Measurements from ENCODE around the gene C6orf120. TPM values are rescaled to one million over a fixed set of nuclear protein-coding genes. Genes with fewer than 3 reads are reported as not detected.

The C6orf120 gene
- total and polyA plus RNA-seq, 9 of the 15 experiments (the other 6 are each of a cell fraction or from before 2014, with no cell fraction given), result 7.7 to 44.9 (median 34.8) TPM

DNA sequence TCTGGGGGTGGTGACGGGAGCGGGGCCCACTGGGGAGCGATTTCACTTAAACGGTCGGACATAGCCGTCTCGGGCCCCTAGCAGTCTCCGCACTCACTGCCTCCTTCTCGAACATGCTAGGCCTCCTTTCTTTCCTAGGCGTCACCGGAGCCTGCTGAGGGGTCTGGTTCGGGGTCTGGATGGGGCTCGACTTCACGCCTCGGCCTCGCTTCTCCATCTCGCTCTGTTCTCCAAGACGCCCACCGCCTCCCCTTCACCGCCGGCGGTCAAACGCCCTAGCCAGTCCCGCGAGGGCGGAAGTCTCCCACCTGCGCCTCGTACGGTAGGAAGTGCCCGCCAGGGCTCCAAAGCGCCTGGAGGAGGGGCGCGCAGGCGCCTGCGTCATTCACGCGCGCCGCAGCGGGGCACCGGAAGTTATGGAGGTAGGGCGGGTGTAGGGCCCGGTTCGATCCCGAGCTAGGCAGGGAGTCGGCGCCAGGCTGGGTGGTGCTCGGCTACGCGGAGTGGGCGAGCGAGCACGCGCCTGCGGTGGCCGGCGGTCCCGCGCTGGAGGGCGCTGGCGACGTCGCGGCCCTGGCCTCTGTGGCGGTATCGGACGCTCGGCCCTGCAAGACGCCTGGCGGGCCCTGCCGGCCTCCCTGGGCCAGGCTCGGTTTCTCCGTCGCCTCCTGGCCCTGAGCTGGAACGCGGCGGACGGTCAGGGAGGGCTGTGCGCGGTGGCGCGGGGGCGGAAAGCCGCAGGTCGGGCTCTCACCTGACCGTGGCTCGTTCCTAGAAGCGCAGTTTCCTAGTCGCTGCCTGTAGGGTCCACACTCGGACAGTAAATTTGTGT, 49.5 kb downstream of the C6orf120 start, which contains the start of the genes DYNLT2 and ERMARD (continued):
- TF ChIP-seq ZNF408 (CRISPR knock-in tag; IDR thresholded peaks at IDR 0.05; ENCODE audit: low read depth), result no peak
- 0 out of 4 replicates have a peak, but pooled peaks of 1 of the 2 experiments have one; percentile 3 for TF ChIP-seq RAD21 (CRISPR knock-in tag; conservative IDR thresholded peaks at IDR 0.05 in 1 of 2, IDR thresholded peaks at IDR 0.05 in 1 of 2)
- peak; percentile 94 for TF ChIP-seq LARP7 (IDR thresholded peaks at IDR 0.05)
- no peak for TF ChIP-seq DNMT1 (IDR thresholded peaks at IDR 0.05)
- TF ChIP-seq, protein P1, sequence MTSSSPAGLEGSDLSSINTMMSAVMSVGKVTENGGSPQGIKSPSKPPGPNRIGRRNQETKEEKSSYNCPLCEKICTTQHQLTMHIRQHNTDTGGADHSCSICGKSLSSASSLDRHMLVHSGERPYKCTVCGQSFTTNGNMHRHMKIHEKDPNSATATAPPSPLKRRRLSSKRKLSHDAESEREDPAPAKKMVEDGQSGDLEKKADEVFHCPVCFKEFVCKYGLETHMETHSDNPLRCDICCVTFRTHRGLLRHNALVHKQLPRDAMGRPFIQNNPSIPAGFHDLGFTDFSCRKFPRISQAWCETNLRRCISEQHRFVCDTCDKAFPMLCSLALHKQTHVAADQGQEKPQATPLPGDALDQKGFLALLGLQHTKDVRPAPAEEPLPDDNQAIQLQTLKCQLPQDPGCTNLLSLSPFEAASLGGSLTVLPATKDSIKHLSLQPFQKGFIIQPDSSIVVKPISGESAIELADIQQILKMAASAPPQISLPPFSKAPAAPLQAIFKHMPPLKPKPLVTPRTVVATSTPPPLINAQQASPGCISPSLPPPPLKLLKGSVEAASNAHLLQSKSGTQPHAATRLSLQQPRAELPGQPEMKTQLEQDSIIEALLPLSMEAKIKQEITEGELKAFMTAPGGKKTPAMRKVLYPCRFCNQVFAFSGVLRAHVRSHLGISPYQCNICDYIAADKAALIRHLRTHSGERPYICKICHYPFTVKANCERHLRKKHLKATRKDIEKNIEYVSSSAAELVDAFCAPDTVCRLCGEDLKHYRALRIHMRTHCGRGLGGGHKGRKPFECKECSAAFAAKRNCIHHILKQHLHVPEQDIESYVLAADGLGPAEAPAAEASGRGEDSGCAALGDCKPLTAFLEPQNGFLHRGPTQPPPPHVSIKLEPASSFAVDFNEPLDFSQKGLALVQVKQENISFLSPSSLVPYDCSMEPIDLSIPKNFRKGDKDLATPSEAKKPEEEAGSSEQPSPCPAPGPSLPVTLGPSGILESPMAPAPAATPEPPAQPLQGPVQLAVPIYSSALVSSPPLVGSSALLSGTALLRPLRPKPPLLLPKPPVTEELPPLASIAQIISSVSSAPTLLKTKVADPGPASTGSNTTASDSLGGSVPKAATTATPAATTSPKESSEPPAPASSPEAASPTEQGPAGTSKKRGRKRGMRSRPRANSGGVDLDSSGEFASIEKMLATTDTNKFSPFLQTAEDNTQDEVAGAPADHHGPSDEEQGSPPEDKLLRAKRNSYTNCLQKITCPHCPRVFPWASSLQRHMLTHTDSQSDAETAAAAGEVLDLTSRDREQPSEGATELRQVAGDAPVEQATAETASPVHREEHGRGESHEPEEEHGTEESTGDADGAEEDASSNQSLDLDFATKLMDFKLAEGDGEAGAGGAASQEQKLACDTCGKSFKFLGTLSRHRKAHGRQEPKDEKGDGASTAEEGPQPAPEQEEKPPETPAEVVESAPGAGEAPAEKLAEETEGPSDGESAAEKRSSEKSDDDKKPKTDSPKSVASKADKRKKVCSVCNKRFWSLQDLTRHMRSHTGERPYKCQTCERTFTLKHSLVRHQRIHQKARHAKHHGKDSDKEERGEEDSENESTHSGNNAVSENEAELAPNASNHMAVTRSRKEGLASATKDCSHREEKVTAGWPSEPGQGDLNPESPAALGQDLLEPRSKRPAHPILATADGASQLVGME (CRISPR knock-in tag; IDR thresholded peaks at IDR 0.05), result 0 out of 2 replicates have a peak, but pooled peaks have one; percentile 33
- TF ChIP-seq GABPA (tag; conservative IDR thresholded peaks at IDR 0.05; ENCODE audit: low read depth), result peak; percentile 97
- TF ChIP-seq, protein P2, sequence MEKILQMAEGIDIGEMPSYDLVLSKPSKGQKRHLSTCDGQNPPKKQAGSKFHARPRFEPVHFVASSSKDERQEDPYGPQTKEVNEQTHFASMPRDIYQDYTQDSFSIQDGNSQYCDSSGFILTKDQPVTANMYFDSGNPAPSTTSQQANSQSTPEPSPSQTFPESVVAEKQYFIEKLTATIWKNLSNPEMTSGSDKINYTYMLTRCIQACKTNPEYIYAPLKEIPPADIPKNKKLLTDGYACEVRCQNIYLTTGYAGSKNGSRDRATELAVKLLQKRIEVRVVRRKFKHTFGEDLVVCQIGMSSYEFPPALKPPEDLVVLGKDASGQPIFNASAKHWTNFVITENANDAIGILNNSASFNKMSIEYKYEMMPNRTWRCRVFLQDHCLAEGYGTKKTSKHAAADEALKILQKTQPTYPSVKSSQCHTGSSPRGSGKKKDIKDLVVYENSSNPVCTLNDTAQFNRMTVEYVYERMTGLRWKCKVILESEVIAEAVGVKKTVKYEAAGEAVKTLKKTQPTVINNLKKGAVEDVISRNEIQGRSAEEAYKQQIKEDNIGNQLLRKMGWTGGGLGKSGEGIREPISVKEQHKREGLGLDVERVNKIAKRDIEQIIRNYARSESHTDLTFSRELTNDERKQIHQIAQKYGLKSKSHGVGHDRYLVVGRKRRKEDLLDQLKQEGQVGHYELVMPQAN (IDR thresholded peaks at IDR 0.05; ENCODE audit: borderline replicate concordance), result peak; percentile 90
- TF ChIP-seq HMG20A (CRISPR knock-in tag; conservative IDR thresholded peaks at IDR 0.05), result no peak
- no peak for TF ChIP-seq KLF16 (IDR thresholded peaks at IDR 0.05)
- TF ChIP-seq COPS2 (conservative IDR thresholded peaks at IDR 0.05), result no peak
- TF ChIP-seq, protein P3, sequence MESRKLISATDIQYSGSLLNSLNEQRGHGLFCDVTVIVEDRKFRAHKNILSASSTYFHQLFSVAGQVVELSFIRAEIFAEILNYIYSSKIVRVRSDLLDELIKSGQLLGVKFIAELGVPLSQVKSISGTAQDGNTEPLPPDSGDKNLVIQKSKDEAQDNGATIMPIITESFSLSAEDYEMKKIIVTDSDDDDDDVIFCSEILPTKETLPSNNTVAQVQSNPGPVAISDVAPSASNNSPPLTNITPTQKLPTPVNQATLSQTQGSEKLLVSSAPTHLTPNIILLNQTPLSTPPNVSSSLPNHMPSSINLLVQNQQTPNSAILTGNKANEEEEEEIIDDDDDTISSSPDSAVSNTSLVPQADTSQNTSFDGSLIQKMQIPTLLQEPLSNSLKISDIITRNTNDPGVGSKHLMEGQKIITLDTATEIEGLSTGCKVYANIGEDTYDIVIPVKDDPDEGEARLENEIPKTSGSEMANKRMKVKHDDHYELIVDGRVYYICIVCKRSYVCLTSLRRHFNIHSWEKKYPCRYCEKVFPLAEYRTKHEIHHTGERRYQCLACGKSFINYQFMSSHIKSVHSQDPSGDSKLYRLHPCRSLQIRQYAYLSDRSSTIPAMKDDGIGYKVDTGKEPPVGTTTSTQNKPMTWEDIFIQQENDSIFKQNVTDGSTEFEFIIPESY (CRISPR knock-in tag; IDR thresholded peaks at IDR 0.05), result peak; percentile 7; the same call in 1 of the 2 replicates
- TF ChIP-seq ZNF778 (CRISPR knock-in tag; IDR thresholded peaks at IDR 0.05), result no peak
- peak; percentile 36 for TF ChIP-seq ASH1L (IDR thresholded peaks at IDR 0.05; ENCODE audit: borderline replicate concordance, low read depth, partially characterized antibody)
- TF ChIP-seq, protein P4, sequence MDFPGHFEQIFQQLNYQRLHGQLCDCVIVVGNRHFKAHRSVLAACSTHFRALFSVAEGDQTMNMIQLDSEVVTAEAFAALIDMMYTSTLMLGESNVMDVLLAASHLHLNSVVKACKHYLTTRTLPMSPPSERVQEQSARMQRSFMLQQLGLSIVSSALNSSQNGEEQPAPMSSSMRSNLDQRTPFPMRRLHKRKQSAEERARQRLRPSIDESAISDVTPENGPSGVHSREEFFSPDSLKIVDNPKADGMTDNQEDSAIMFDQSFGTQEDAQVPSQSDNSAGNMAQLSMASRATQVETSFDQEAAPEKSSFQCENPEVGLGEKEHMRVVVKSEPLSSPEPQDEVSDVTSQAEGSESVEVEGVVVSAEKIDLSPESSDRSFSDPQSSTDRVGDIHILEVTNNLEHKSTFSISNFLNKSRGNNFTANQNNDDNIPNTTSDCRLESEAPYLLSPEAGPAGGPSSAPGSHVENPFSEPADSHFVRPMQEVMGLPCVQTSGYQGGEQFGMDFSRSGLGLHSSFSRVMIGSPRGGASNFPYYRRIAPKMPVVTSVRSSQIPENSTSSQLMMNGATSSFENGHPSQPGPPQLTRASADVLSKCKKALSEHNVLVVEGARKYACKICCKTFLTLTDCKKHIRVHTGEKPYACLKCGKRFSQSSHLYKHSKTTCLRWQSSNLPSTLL (IDR thresholded peaks at IDR 0.05), result no peak

Measured in K562 (cell line).